GM23338 (cell line): ENCODE measurements around the gene CACNB3. TPM values are rescaled to one million over a fixed set of nuclear protein-coding genes. Genes with fewer than 3 reads are reported as not detected.

Source experiments
- CREB1 ChIP-seq: fragments of 250-450 bp; sonication (Bioruptor Pico); IDR thresholded peaks from 2 replicates; pipeline ENCODE4 v1.5.0; 2020; ENCODE audit warnings: low read depth, mild to moderate bottlenecking, moderate library complexity
- NANOG ChIP-seq: IDR thresholded peaks from 2 replicates; pipeline ENCODE4 v1.6.1; 2016; ENCODE audit warnings: antibody characterized with exemption, borderline replicate concordance
- ZNF331 ChIP-seq: fragments of 250-450 bp; sonication (Bioruptor Pico); IDR thresholded peaks from 2 replicates; pipeline ENCODE4 v1.5.0; 2020; ENCODE audit warnings: low read depth, mild to moderate bottlenecking, moderate library complexity
- microRNA-seq: library from miRNA; unstranded; fragments of <30 nt; microRNA quantifications from one replicate; pipeline ENCODE4, GENCODE V29; 2017
- polyA plus RNA-seq: library from polyadenylated mRNA; unstranded; fragments of >200 nt; fragmentation: Nextera tagmentation; extraction: Ambion mirVana; gene quantifications from 2 replicates; pipeline ENCODE4 v1.2.1, GENCODE V29; 2016
- small RNA-seq: library from RNA; depleted of rRNA; stranded (forward); fragments of <200 nt; gene quantifications from one replicate; pipeline ENCODE3, GENCODE V24; 2014; ENCODE audit warnings: low replicate concordance
- total RNA-seq: library from RNA; depleted of rRNA; stranded (reverse); fragments of >200 nt; shearing (Covaris generic); gene quantifications from 2 replicates; pipeline ENCODE4 v1.2.3, GENCODE V29; 2014; rRNA removed
- TF ChIP-seq, protein P1 (sequence below): fragments of 250-450 bp; sonication (Bioruptor Pico); IDR thresholded peaks from 2 replicates; pipeline ENCODE4 v1.5.0; 2020; ENCODE audit warnings: mild to moderate bottlenecking, moderate library complexity
- TF ChIP-seq, protein P2 (sequence below), 2 experiments: fragments of 200-600 bp in 1 of 2; sonication (generic) in 1 of 2; conservative IDR thresholded peaks; 2 replicates each; pipeline versions ENCODE4 v1.5.1 to v1.6.1; 2016 to 2017; ENCODE audit warnings: antibody characterized with exemption in 2 of 2, low read depth in 2 of 2, mild to moderate bottlenecking in 2 of 2, moderate library complexity in 1 of 2

The CACNB3 gene
- total and polyA plus RNA-seq, 2 experiments from 2014 or later, result 4.1 to 6.2 TPM

DNA sequence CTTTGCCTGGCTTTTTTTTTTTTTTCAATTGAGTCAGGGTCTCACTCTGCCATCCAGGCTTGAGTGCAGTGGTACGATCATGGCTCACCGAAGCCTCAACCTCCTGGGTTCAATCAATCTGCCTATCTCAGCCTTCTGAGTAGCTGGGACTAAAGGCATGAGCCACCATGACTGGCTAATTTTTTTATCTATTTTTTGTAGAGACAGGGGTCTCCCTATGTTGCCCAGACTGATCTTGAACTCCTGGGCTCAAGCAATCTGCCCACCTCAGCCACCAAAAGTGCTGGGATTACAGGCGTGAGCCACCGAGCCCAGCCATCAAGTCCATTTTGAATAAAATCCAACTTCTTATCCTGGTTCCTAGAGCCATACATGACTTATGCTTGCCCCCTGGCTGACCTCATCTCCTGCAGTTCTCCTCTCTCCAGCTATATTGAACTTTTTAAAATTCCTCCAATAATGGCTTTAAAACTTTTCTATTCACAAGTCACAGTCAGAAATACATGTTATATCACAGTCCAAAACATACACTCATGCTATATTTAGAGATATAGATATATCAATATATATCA, 57.7 kb downstream of the CACNB3 start (continued):
- TF ChIP-seq, protein P1, sequence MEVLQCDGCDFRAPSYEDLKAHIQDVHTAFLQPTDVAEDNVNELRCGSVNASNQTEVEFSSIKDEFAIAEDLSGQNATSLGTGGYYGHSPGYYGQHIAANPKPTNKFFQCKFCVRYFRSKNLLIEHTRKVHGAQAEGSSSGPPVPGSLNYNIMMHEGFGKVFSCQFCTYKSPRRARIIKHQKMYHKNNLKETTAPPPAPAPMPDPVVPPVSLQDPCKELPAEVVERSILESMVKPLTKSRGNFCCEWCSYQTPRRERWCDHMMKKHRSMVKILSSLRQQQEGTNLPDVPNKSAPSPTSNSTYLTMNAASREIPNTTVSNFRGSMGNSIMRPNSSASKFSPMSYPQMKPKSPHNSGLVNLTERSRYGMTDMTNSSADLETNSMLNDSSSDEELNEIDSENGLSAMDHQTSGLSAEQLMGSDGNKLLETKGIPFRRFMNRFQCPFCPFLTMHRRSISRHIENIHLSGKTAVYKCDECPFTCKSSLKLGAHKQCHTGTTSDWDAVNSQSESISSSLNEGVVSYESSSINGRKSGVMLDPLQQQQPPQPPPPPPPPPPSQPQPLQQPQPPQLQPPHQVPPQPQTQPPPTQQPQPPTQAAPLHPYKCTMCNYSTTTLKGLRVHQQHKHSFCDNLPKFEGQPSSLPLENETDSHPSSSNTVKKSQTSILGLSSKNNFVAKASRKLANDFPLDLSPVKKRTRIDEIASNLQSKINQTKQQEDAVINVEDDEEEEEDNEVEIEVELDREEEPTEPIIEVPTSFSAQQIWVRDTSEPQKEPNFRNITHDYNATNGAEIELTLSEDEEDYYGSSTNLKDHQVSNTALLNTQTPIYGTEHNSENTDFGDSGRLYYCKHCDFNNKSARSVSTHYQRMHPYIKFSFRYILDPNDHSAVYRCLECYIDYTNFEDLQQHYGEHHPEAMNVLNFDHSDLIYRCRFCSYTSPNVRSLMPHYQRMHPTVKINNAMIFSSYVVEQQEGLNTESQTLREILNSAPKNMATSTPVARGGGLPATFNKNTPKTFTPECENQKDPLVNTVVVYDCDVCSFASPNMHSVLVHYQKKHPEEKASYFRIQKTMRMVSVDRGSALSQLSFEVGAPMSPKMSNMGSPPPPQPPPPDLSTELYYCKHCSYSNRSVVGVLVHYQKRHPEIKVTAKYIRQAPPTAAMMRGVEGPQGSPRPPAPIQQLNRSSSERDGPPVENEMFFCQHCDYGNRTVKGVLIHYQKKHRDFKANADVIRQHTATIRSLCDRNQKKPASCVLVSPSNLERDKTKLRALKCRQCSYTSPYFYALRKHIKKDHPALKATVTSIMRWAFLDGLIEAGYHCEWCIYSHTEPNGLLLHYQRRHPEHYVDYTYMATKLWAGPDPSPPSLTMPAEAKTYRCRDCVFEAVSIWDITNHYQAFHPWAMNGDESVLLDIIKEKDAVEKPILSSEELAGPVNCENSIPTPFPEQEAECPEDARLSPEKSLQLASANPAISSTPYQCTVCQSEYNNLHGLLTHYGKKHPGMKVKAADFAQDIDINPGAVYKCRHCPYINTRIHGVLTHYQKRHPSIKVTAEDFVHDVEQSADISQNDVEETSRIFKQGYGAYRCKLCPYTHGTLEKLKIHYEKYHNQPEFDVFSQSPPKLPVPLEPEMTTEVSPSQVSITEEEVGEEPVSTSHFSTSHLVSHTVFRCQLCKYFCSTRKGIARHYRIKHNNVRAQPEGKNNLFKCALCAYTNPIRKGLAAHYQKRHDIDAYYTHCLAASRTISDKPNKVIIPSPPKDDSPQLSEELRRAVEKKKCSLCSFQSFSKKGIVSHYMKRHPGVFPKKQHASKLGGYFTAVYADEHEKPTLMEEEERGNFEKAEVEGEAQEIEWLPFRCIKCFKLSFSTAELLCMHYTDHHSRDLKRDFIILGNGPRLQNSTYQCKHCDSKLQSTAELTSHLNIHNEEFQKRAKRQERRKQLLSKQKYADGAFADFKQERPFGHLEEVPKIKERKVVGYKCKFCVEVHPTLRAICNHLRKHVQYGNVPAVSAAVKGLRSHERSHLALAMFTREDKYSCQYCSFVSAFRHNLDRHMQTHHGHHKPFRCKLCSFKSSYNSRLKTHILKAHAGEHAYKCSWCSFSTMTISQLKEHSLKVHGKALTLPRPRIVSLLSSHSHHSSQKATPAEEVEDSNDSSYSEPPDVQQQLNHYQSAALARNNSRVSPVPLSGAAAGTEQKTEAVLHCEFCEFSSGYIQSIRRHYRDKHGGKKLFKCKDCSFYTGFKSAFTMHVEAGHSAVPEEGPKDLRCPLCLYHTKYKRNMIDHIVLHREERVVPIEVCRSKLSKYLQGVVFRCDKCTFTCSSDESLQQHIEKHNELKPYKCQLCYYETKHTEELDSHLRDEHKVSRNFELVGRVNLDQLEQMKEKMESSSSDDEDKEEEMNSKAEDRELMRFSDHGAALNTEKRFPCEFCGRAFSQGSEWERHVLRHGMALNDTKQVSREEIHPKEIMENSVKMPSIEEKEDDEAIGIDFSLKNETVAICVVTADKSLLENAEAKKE, result no peak
- TF ChIP-seq, protein P2, sequence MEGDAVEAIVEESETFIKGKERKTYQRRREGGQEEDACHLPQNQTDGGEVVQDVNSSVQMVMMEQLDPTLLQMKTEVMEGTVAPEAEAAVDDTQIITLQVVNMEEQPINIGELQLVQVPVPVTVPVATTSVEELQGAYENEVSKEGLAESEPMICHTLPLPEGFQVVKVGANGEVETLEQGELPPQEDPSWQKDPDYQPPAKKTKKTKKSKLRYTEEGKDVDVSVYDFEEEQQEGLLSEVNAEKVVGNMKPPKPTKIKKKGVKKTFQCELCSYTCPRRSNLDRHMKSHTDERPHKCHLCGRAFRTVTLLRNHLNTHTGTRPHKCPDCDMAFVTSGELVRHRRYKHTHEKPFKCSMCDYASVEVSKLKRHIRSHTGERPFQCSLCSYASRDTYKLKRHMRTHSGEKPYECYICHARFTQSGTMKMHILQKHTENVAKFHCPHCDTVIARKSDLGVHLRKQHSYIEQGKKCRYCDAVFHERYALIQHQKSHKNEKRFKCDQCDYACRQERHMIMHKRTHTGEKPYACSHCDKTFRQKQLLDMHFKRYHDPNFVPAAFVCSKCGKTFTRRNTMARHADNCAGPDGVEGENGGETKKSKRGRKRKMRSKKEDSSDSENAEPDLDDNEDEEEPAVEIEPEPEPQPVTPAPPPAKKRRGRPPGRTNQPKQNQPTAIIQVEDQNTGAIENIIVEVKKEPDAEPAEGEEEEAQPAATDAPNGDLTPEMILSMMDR (conservative IDR thresholded peaks at IDR 0.05; ENCODE audit: low read depth in 2 of 2), result no peak
- TF ChIP-seq NANOG (no peak), ZNF331 (CRISPR knock-in tag) (no peak), CREB1 (CRISPR knock-in tag) (no peak)

Small RNAs within 50 kb of the gene (microRNA-seq; reads per million reads assigned to microRNA genes)
- gene MIR4701, result not detected

Small RNAs within 50 kb of the gene (small RNA-seq; reads per million reads assigned to genes)
- not detected for gene MIR4701
- not detected for gene RF00019

Other genes starting within 250 kb of the CACNB3 start
- not detected in 2 replicates for gene LALBA, start 248.4 kb upstream of the CACNB3 start, total RNA-seq
- gene LALBA, start 248.4 kb upstream of the CACNB3 start, polyA plus RNA-seq, result not detected in 2 replicates
- 71.3 and 92.5 TPM in 2 replicates for gene KANSL2, start 136.3 kb upstream of the CACNB3 start, total RNA-seq
- gene KANSL2, start 136.3 kb upstream of the CACNB3 start, polyA plus RNA-seq, result 29.3 and 35.1 TPM in 2 replicates
- gene CCNT1, start 101.8 kb upstream of the CACNB3 start, total RNA-seq, result 28.7 and 33.6 TPM in 2 replicates
- 9.3 and 12.8 TPM in 2 replicates for gene CCNT1, start 101.8 kb upstream of the CACNB3 start, polyA plus RNA-seq
- 11.8 and 16.5 TPM in 2 replicates for gene ADCY6, start 29.4 kb upstream of the CACNB3 start, total RNA-seq
- 1.0 and 1.3 TPM in 2 replicates for gene ADCY6, start 29.4 kb upstream of the CACNB3 start, polyA plus RNA-seq
- 78.5 and 93.0 TPM in 2 replicates for gene DDX23, start 33.7 kb downstream of the CACNB3 start, total RNA-seq
- gene DDX23, start 33.7 kb downstream of the CACNB3 start, polyA plus RNA-seq, result 31.7 and 31.8 TPM in 2 replicates
- 7.4 and 10.4 TPM in 2 replicates for gene RND1, start 47.4 kb downstream of the CACNB3 start, total RNA-seq
- gene RND1, start 47.4 kb downstream of the CACNB3 start, polyA plus RNA-seq, result 7.4 and 9.3 TPM in 2 replicates
- 29.5 and 45.0 TPM in 2 replicates for gene FKBP11, start 107.0 kb downstream of the CACNB3 start, total RNA-seq
- gene FKBP11, start 107.0 kb downstream of the CACNB3 start, polyA plus RNA-seq, result 94.9 and 97.2 TPM in 2 replicates
- 125 and 130 TPM in 2 replicates for gene ARF3, start 139.0 kb downstream of the CACNB3 start, total RNA-seq
- 53.9 and 57.0 TPM in 2 replicates for gene ARF3, start 139.0 kb downstream of the CACNB3 start, polyA plus RNA-seq
- 0.50 TPM in 1 of 2 replicates, not detected in the other for gene WNT10B, start 153.2 kb downstream of the CACNB3 start, total RNA-seq
- not detected in 2 replicates for gene WNT10B, start 153.2 kb downstream of the CACNB3 start, polyA plus RNA-seq
- not detected in 2 replicates for gene WNT1, start 159.8 kb downstream of the CACNB3 start, total RNA-seq
- not detected in 2 replicates for gene WNT1, start 159.8 kb downstream of the CACNB3 start, polyA plus RNA-seq
- gene DDN, start 180.9 kb downstream of the CACNB3 start, total RNA-seq, result 0.04 and 0.10 TPM in 2 replicates
- gene DDN, start 180.9 kb downstream of the CACNB3 start, polyA plus RNA-seq, result 0.12 TPM in 1 of 2 replicates, not detected in the other
- 27.2 and 35.4 TPM in 2 replicates for gene PRKAG1, start 200.3 kb downstream of the CACNB3 start, total RNA-seq
- gene PRKAG1, start 200.3 kb downstream of the CACNB3 start, polyA plus RNA-seq, result 19.1 and 19.9 TPM in 2 replicates
- 86.1 and 120 TPM in 2 replicates for gene KMT2D, start 242.3 kb downstream of the CACNB3 start, total RNA-seq
- 17.6 and 18.3 TPM in 2 replicates for gene KMT2D, start 242.3 kb downstream of the CACNB3 start, polyA plus RNA-seq